HL-60 (cell line): ENCODE data around the gene DNAH8.

ENCODE experiments used
- DNase-seq, 2 experiments: peaks; one replicate each; pipeline ENCODE4 v3.0.0-alpha.2; 2010 to 2020; ENCODE audit warnings: low read depth in 1 of 2, low spot score in 1 of 2
- H3K27ac ChIP-seq: fragments of 250-450 bp; sonication (Bioruptor Pico); replicated peaks from 2 replicates; pipeline ENCODE4 v1.5.1; 2020; ENCODE audit warnings: mild to moderate bottlenecking, moderate library complexity
- H3K27me3 ChIP-seq: fragments of 250-450 bp; sonication (Bioruptor Pico); 2 replicates; pipeline ENCODE4 v1.5.1; 2021; ENCODE audit warnings: mild to moderate bottlenecking, moderate library complexity; ENCODE audit not compliant: insufficient read depth, poor library complexity, severe bottlenecking
- H3K4me3 ChIP-seq: replicated peaks from 2 replicates; pipeline ENCODE4 v1.5.1; 2011; ENCODE audit warnings: mild to moderate bottlenecking, control low read depth, low read length; ENCODE audit not compliant: insufficient read depth
- CTCF ChIP-seq: IDR thresholded peaks from one replicate; pipeline ENCODE4 v1.5.1; 2011; ENCODE audit warnings: low read length, control low read depth, inconsistent platforms; ENCODE audit not compliant: insufficient read depth
- GABPA ChIP-seq: IDR thresholded peaks from 2 replicates; pipeline ENCODE4 v1.6.1; 2012; ENCODE audit warnings: low read depth
- POLR2AphosphoS5 ChIP-seq: IDR thresholded peaks from 2 replicates; pipeline ENCODE4 v1.6.1; 2012; ENCODE audit warnings: low read depth
- REST ChIP-seq: IDR thresholded peaks from 2 replicates; pipeline ENCODE4 v1.6.1; 2012; ENCODE audit warnings: low read depth; ENCODE audit not compliant: insufficient replicate concordance
- SPI1 ChIP-seq: IDR thresholded peaks from 2 replicates; pipeline ENCODE4 v1.6.1; 2012; ENCODE audit warnings: low read depth, mild to moderate bottlenecking, borderline replicate concordance

DNAH8 gene

DNA sequence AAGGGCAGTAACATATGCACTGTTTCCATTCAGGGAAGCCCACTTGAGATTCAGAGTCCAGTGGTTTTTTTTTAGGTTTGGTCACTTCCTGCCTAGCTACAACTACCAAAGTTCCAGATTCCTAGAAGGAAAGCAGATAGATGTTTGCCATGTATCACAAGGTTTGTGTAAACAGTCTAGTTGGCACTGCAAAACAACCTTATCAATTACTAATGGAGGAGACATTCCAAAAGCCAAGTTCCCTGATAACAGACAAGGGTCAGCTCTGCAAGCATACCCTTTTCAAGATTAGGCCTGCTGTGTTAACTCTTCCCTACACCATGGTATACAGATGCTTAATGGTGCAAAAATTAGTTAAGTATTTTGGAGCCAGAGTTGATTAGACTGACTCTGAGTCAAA, 192.2 kb downstream of the DNAH8 start:
- peaks cover 4% of the 10 kb centered on the region for H3K27me3 ChIP-seq
- DNase-seq, result no peak
- H3K4me3 ChIP-seq, result no peak overlapping the region
- no peak for TF ChIP-seq REST
- no peak for TF ChIP-seq GABPA
- TF ChIP-seq POLR2AphosphoS5, result no peak
- TF ChIP-seq SPI1, result no peak
- no peak for TF ChIP-seq CTCF
- H3K27ac ChIP-seq, result no peak overlapping the region

DNA sequence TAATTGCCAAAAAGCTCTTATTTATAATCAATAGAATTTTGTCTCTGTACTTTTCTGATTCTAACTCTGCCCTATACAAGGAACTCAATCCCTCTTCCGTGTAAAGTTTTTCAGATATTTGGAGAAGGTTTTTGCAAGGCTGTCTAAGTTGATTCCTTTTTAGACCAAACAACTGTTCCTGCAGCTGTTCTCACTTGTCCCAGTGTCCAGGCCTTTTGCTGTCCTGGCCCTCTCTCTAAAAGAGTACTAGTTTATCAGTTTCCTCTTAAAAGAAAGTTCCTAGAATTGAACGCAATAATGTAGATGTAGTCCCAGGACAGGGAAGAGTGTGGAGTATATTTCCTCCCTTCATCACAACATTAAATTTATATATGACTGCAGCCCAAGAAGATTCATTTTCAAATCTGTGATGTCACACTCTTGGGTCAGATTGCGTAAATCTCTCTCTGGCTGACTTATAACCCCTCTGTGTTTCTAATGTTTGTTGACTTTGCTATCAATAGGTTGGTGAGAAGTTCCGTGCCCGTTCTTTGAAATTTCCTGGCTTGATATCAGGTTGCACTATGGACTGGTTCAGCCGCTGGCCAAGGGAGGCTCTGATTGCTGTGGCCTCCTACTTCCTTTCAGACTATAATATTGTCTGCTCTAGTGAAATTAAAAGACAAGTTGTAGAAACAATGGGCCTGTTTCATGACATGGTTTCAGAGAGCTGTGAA, 194.1 kb downstream of the DNAH8 start:
- no peak for DNase-seq
- no peak for TF ChIP-seq CTCF
- H3K4me3 ChIP-seq, result no peak overlapping the region
- H3K27ac ChIP-seq, result no peak overlapping the region
- no peaks in the 10 kb centered on the region for H3K27me3 ChIP-seq

DNA sequence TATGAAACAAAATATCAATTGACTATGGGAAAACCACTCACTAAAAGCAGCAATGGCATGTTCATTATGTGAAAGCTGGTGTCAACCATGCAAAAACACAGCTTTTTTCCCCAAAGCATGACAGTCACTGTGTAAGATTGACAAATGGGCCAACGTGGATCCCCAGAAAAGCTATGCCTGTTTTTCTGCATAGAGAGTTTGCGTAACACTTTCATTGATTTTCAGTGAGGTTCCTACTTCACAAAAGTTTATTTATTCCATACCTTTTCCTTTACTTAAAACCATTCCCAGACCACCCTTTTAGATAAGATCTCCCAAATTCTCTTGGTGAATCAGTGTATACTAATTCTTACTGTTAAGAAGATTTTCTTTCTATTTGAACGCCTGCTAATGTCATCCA, 195.1 kb downstream of the DNAH8 start:
- H3K27me3 ChIP-seq, result no peaks in the 10 kb centered on the region
- TF ChIP-seq POLR2AphosphoS5 (no peak), CTCF (no peak), REST (no peak), SPI1 (no peak), GABPA (no peak)
- H3K4me3 ChIP-seq, result no peak overlapping the region
- DNase-seq, result no peak
- no peak overlapping the region for H3K27ac ChIP-seq

DNA sequence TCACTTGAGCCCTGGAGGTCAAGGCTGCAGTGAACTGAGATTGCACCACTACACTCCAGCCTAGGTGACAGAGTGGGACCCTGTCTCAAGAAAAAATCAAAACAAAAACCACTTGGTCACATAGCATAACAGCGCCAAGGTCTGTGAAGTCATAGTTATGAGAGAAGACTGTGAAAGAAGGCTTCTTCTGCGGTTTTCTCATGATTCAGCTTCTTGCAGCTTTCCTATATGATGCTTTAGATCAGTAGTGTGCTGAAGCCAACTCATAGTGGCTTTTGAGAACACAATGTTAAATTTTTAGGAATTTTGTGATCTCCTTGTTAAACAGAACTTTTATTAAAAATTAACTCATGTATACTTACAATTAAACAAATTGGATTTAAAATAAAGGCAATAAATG, 197.3 kb downstream of the DNAH8 start:
- DNase-seq, result no peak
- Histone ChIP-seq H3K4me3 (no peak overlapping the region), H3K27ac (no peak overlapping the region), H3K27me3 (peaks cover 2% of the 10 kb centered on the region)
- no peak for TF ChIP-seq POLR2AphosphoS5
- TF ChIP-seq CTCF, result no peak
- TF ChIP-seq REST, result no peak
- no peak for TF ChIP-seq GABPA
- TF ChIP-seq SPI1, result no peak
